SK-N-MC (cell line): ENCODE measurements around the gene BCAS3.
A peak's percentile ranks its signal among the peaks of the same experiment; 100 is the strongest.

ENCODE experiments used
- DNase-seq: peaks from one replicate; pipeline ENCODE4 v3.0.0-alpha.2; 2011; ENCODE audit warnings: low read depth, low spot score
- H3K27ac ChIP-seq: fragments of 200-600 bp; sonication (generic); 2 replicates; pipeline ENCODE4 v1.5.1; 2016; ENCODE audit warnings: mixed run types
- H3K36me3 ChIP-seq: fragments of 200-600 bp; sonication (generic); 2 replicates; pipeline ENCODE4 v1.6.1; 2017; ENCODE audit warnings: antibody characterized with exemption, low read length, mixed read lengths; ENCODE audit not compliant: insufficient read depth
- H3K4me3 ChIP-seq: fragments of 200-600 bp; sonication (generic); 2 replicates; pipeline ENCODE4 v1.5.1; 2016
- H3K9ac ChIP-seq: fragments of 200-600 bp; sonication (generic); 2 replicates; pipeline ENCODE4 v1.8.0; 2017; ENCODE audit warnings: mixed run types, mixed read lengths; ENCODE audit not compliant: insufficient read length
- H3K9me3 ChIP-seq: fragments of 200-600 bp; sonication (generic); 2 replicates; pipeline ENCODE4 v1.6.1; 2017; ENCODE audit warnings: low read depth, mild to moderate bottlenecking, antibody characterized with exemption, low read length, moderate library complexity, mixed read lengths
- EZH2 ChIP-seq: fragments of 200-600 bp; sonication (generic); IDR thresholded peaks from one replicate; pipeline ENCODE4 v1.6.1; 2017; ENCODE audit warnings: antibody characterized with exemption
- FOXP2 ChIP-seq: optimal IDR thresholded peaks from 2 replicates; pipeline ENCODE3; 2011; ENCODE audit warnings: mild to moderate bottlenecking, moderate library complexity; ENCODE audit not compliant: insufficient read depth; ENCODE audit errors: extremely low read length, control extremely low read depth
- POLR2AphosphoS5 ChIP-seq: IDR thresholded peaks from 2 replicates; pipeline ENCODE4 v1.6.1; 2012; ENCODE audit warnings: mild to moderate bottlenecking, low read depth, low read length, borderline replicate concordance

BCAS3 gene

DNA sequence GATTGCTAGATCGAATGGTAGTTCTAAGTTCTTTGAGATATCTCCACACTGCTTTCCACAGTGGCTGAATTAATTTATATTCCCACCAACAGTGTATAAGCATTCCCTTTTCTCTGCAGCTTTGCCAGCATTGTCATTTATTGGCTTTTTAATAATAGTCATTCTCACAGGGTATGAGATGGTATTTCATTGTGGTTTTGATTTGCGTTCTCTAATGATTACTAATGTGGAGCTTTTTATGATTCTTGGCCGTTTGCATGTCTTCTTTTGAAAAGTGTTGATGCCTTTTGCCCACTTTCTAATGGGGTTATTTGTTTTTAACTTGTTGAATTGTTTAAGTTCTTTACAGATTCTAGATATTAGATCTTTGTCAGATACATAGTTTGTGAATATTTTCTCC, 36.5 kb upstream of the BCAS3 start:
- Histone ChIP-seq H3K9ac (peak overlapping the region; percentile 12), H3K36me3 (peaks cover 3% of the 10 kb centered on the region; the same call in 1 of the 2 replicates), H3K27ac (no peak overlapping the region), H3K4me3 (no peak overlapping the region), H3K9me3 (no peaks in the 10 kb centered on the region)
- TF ChIP-seq POLR2AphosphoS5 = no peak
- no peak for TF ChIP-seq FOXP2
- TF ChIP-seq EZH2 = no peak
- no peak for DNase-seq

DNA sequence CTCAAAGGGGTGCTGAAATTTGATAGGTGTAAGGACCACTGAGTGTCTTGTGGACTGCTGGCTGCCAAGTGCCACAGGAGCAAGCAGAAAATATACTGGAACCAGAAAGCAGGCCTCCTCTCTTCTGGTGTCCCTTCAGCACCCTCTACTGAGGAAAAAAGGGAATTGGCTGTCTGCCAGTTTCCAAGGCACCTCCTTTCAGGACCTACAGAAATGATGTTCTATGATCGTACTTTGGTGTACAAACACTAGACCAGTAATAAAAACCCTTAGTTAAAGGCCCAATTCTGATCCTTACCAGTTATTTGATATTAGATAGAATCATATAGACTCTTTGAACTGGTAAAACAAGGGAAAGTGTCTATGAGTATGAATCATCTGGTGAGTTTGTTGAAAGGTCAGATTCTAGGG, 35.8 kb upstream of the BCAS3 start:
- Histone ChIP-seq H3K9me3 (no peaks in the 10 kb centered on the region), H3K27ac (no peak overlapping the region)
- DNase-seq = peak; percentile 65

DNA sequence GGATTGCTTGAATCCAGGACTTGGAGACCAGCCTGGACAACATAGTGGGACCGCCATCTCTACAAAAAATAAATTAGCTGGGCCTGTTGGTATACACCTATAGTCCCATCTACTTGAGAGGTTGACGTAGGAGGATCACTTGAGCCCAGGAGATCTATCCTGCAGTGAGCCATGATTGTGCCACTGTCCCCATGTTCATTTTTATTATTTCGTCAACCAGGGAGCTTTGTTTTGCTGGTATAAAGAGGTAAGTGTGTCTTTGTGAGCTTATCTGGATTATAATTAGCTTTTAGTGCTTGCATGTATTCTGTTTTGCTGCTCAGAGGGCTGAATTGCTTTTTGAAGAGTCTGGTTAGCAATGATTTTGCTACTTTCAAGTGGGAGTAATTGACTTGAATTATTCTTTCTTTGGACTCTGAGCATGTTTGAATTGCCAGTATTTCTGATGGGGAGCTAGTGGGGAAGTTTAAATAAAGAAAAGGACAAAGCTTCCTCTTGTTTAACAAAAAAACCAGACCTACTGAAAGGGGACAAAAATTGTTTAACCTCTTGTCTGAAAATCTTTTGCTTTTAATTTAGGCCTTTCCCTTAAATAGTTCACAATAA, 31.6 kb upstream of the BCAS3 start:
- H3K36me3 ChIP-seq = peaks cover 10% of the 10 kb centered on the region; the same call in 1 of the 2 replicates
- TF ChIP-seq EZH2 (no peak), POLR2AphosphoS5 (no peak), FOXP2 (no peak)
- H3K4me3 ChIP-seq = no peak overlapping the region
- H3K27ac ChIP-seq = peak overlapping the region; percentile 58; the same call in 1 of the 2 replicates
- no peaks in the 10 kb centered on the region for H3K9me3 ChIP-seq
- DNase-seq = no peak
- no peak overlapping the region for H3K9ac ChIP-seq

More for the DNA sequence above, 35.8 kb upstream of the BCAS3 start:
- Histone ChIP-seq H3K4me3 (no peak overlapping the region), H3K36me3 (no peaks in the 10 kb centered on the region; the same call in 1 of the 2 replicates), H3K9ac (peak overlapping the region; percentile 12)
- TF ChIP-seq EZH2 (no peak), POLR2AphosphoS5 (no peak), FOXP2 (no peak)

DNA sequence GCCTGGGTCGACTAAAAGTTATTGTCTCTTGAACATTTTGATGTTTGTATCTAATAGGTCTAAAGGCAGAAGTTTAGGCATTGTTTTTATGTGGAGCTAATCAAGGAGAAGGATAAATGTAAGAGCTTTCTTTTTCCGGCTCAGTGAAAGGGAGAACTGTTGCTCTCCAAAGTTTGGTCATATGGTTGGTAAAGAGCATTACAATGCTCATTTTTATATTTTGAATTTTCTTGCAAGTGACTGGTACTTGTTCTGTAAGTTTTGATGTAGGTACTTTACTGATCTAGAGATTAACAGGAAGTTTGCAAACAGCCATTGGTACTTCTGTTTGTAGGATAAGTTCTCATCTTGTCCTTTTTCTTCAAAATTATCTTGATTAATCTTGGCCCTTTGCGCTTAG, 30.9 kb upstream of the BCAS3 start:
- H3K9me3 ChIP-seq = no peaks in the 10 kb centered on the region
- TF ChIP-seq EZH2 = no peak
- TF ChIP-seq POLR2AphosphoS5 = no peak
- H3K36me3 ChIP-seq = peaks cover 14% of the 10 kb centered on the region
- no peak overlapping the region for H3K9ac ChIP-seq
- H3K4me3 ChIP-seq = no peak overlapping the region
- 0 out of 2 replicates have a peak overlapping the region, but pooled peaks have one; percentile 28 for H3K27ac ChIP-seq
- DNase-seq = no peak

DNA sequence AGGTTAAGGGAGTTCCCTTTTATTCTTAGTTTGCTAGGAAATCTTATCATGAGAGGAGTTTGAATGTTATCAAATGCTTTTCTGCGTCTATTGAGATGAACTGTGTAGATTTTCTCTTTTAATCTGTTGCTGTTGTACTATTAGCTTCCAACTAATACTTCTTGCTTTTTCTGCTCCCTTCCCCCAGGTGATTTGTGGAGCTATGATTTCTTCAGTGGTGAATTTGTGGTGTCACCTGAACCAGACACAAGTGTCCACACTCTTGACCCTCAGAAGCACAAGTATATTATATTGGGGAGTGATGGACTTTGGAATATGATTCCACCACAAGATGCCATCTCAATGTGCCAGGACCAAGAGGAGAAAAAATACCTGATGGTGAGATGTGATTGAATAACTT, 29.9 kb upstream of the BCAS3 start:
- peaks cover 20% of the 10 kb centered on the region for H3K36me3 ChIP-seq
- H3K27ac ChIP-seq = no peak overlapping the region
- DNase-seq = no peak
- TF ChIP-seq EZH2 (no peak), FOXP2 (no peak), POLR2AphosphoS5 (no peak)
- no peak overlapping the region for H3K9ac ChIP-seq
- H3K4me3 ChIP-seq = no peak overlapping the region
- H3K9me3 ChIP-seq = no peaks in the 10 kb centered on the region

- H3K36me3 ChIP-seq = peaks cover 23% of the 10 kb centered on the region
- TF ChIP-seq POLR2AphosphoS5 (no peak), EZH2 (no peak), FOXP2 (no peak)
- no peak overlapping the region for H3K4me3 ChIP-seq
- H3K27ac ChIP-seq = no peak overlapping the region
- H3K9me3 ChIP-seq = no peaks in the 10 kb centered on the region
- DNase-seq = no peak
- H3K9ac ChIP-seq = no peak overlapping the region
These were observed 25.0 kb upstream of the BCAS3 start for GRCh38 chr17:60652454-60653247.

- no peak overlapping the region for H3K27ac ChIP-seq
- DNase-seq = no peak
- no peak overlapping the region for H3K9ac ChIP-seq
- peaks cover 19% of the 10 kb centered on the region for H3K36me3 ChIP-seq
- no peak overlapping the region for H3K4me3 ChIP-seq
- TF ChIP-seq FOXP2 (no peak), POLR2AphosphoS5 (no peak), EZH2 (no peak)
- H3K9me3 ChIP-seq = no peaks in the 10 kb centered on the region
These were observed 24.1 kb upstream of the BCAS3 start for GRCh38 chr17:60653569-60653968.

DNA sequence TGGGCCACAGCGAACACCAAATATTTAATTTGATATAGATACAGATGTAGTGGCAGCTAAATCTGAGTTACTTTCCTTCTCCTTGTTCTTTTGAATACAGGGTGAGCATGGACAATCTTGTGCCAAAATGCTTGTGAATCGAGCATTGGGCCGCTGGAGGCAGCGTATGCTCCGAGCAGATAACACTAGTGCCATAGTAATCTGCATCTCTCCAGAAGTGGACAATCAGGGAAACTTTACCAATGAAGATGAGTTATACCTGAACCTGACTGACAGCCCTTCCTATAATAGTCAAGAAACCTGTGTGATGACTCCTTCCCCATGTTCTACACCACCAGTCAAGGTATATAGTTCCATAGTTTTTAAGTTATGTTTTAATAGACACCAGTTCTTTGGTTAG, 21.2 kb upstream of the BCAS3 start:
- H3K9me3 ChIP-seq = no peaks in the 10 kb centered on the region
- no peak for TF ChIP-seq EZH2
- DNase-seq = no peak
- no peak overlapping the region for H3K9ac ChIP-seq
- no peak overlapping the region for H3K4me3 ChIP-seq
- peaks cover 12% of the 10 kb centered on the region for H3K36me3 ChIP-seq
- H3K27ac ChIP-seq = no peak overlapping the region
